ENCODE results near the gene KRTAP10-3. TPM values are rescaled to one million over a fixed set of nuclear protein-coding genes. Genes with fewer than 3 reads are reported as not detected.

Gene KRTAP10-3
- total RNA-seq, 6 experiments from 2014 or later: not detected

DNA sequence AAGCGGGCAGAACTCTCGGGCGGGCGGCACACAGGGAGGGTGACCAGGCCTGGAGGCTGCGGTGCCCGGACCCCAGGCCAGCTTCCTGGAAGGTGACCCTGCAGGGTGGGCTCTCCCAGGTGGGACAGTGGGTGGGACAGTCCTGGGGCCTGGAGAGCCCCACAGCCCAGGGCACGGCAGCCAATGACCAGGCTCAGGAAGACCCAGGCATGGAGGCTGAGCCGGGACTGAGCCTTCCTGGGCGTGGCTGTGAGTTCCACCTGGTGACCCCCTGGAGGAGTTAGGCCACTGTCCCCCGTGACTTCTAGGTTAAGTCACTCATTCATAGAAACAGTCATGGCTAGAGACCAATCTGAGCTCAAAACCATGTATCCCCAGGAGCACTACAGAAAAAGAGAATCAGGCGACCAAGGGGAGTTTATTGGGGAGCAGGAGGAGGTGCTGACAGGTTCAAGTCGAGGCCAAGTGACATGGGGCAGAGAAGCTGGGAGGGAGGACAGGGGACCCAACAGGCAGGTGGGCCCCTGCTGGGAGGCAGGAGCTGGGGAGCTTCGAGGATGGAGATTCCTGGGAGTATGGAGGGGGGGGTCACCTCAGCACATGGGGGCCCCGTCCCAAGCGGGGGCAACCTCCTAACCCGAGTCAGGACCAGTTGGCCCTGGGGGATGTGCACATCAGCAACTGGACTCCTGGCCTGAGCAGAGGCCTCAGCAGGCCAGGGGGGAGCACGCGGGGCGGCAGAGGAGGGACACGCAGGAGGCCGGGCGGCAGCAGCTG is 20.6 kb upstream of the KRTAP10-3 start:
- TF ChIP-seq, protein P1, sequence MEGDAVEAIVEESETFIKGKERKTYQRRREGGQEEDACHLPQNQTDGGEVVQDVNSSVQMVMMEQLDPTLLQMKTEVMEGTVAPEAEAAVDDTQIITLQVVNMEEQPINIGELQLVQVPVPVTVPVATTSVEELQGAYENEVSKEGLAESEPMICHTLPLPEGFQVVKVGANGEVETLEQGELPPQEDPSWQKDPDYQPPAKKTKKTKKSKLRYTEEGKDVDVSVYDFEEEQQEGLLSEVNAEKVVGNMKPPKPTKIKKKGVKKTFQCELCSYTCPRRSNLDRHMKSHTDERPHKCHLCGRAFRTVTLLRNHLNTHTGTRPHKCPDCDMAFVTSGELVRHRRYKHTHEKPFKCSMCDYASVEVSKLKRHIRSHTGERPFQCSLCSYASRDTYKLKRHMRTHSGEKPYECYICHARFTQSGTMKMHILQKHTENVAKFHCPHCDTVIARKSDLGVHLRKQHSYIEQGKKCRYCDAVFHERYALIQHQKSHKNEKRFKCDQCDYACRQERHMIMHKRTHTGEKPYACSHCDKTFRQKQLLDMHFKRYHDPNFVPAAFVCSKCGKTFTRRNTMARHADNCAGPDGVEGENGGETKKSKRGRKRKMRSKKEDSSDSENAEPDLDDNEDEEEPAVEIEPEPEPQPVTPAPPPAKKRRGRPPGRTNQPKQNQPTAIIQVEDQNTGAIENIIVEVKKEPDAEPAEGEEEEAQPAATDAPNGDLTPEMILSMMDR (IDR thresholded peaks at IDR 0.05): no peak
- no peak for TF ChIP-seq POLR2A (IDR thresholded peaks at IDR 0.05)
- WGBS (ENCODE audit: insufficient coverage, low coverage, low lambda C conversion rate, missing lambda C conversion rate): 80% methylated on average over 9 of the region's 22 CpGs
- Histone ChIP-seq H3K36me3 (no peaks in the 10 kb centered on the region), H3K4me3 (no peak overlapping the region), H3K27ac (no peak overlapping the region), H3K9me3 (peaks cover 0 to 5% (median 0%) of the 10 kb centered on the region in 4 donors), H3K4me1 (no peaks in the 10 kb centered on the region), H3K27me3 (no peaks in the 10 kb centered on the region)
- DNase-seq: no peak
- intact Hi-C loops (cut with DNase I): no loop called here
- ATAC-seq: no peak

DNA sequence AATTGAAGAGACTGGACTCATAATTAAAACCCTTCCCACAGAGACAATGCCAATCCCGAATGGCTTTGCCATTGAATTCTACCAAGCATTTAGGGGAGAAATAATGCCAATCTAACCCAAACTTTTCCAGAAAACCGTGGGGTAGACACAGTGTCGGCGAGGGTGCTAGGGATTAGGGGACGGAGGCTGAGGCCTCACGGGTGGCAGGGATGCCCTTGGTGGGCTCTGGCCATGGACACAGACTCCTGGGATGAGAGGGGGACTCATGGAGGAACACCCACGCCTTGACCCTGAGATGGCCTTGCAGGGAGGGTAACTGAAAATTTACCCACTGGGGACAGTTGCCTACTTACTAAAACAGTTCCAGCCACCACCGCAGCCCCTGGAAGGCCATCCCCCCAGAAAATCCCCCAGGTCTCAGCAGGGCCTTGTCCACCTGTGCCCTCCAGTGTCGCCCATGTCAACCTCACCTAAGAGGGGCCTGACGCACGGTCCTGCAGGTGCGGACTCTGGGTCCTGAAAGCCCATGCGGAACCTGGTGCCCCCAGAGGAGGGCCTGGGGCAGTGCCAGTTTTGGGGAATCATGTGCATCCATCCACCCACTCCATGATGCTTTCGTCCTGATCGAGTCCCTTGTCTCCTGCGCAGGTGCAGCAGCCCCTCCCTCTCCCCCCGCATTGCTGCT is 19.9 kb upstream of the KRTAP10-3 start:
- ATAC-seq (no peak), DNase-seq (no peak)
- intact Hi-C loops (cut with DNase I): no loop called here
- Histone ChIP-seq H3K36me3 (no peaks in the 10 kb centered on the region), H3K27ac (no peak overlapping the region), H3K4me1 (no peaks in the 10 kb centered on the region), H3K9me3 (peaks cover 0 to 5% (median 0%) of the 10 kb centered on the region in 4 donors), H3K4me3 (no peak overlapping the region), H3K27me3 (no peaks in the 10 kb centered on the region)
- no peak for TF ChIP-seq POLR2A (IDR thresholded peaks at IDR 0.05)
- TF ChIP-seq, protein P1 (IDR thresholded peaks at IDR 0.05): no peak
- WGBS (ENCODE audit: insufficient coverage, low coverage, low lambda C conversion rate, missing lambda C conversion rate): 89% methylated on average over 9 of the region's 17 CpGs

DNA sequence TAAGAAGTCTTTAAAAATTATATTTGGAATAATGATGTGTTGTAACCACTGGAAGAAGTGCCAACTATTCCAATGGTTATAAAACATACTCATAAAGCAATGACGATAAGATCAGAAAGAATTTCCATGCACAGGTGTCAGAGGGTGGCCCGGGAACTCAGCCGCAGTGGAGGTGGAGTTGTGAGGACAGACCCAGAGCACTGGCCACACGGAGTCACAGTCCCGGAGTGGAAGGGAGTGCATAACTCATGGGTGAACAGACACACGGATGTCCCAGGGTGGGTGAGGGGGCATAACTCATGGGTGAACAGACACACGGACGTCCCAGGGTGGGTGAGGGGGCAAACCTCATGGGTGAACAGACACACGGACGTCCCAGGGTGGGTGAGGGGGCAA is 17.4 kb upstream of the KRTAP10-3 start:
- no peak overlapping the region for H3K27ac ChIP-seq
- TF ChIP-seq POLR2A (IDR thresholded peaks at IDR 0.05): no peak
- TF ChIP-seq, protein P1 (IDR thresholded peaks at IDR 0.05): no peak
- no peaks in the 10 kb centered on the region for H3K4me1 ChIP-seq
- no peaks in the 10 kb centered on the region for H3K9me3 ChIP-seq
- no peak overlapping the region for H3K4me3 ChIP-seq
- 88% methylated on average over 6 of the region's 10 CpGs for WGBS (ENCODE audit: insufficient coverage, low coverage, low lambda C conversion rate, missing lambda C conversion rate)
- no peak for DNase-seq
- intact Hi-C loops (cut with DNase I): no loop called here
- H3K27me3 ChIP-seq: no peaks in the 10 kb centered on the region
- no peaks in the 10 kb centered on the region for H3K36me3 ChIP-seq
- ATAC-seq: no peak

DNA sequence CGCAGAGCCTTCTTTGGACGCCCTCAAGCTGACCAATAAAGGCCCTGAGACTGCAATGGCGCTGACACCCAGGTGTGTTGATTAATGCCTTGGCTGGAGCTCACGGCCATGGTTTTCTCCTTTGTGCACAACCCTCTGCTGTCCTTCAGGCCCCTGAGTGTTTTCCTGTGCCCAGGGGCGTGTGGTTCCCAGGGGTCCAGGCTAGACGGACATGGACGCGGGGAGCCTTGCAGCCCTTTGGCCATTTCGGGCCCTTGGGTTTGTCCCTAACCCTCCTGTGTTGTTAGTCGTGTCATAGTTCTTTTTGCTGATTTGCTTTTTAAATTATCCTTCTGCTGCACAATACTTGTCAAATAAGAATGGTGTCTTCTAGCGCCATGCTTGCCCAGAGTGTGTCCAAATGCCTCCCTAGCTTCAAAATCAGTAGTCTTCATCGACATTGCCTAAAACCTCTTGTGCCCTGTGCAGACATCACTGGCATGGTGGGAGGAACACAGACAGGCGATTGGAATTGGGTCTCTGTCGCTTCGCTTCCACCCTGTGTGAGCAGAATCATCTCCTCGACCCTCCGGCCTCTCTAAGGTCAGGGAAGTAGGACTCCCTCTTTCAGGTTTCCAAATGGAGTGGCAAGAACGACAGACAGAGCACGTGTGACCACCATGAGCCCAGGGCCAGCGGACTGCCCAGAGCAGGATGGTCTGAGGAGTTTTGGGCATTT is 16.9 kb upstream of the KRTAP10-3 start:
- Histone ChIP-seq H3K9me3 (no peaks in the 10 kb centered on the region), H3K36me3 (no peaks in the 10 kb centered on the region), H3K27ac (no peak overlapping the region), H3K4me1 (no peaks in the 10 kb centered on the region), H3K27me3 (no peaks in the 10 kb centered on the region), H3K4me3 (no peak overlapping the region)
- ATAC-seq (no peak), DNase-seq (no peak)
- intact Hi-C loops (cut with DNase I): no loop called here
- 96% methylated on average over 10 of the region's 20 CpGs for WGBS (ENCODE audit: insufficient coverage, low coverage, low lambda C conversion rate, missing lambda C conversion rate)
- TF ChIP-seq, protein P1 (IDR thresholded peaks at IDR 0.05): no peak
- TF ChIP-seq POLR2A (IDR thresholded peaks at IDR 0.05): no peak

Data from right lobe of liver (tissue), 6 donors.